Body of pancreas (tissue), 4 donors: ENCODE measurements around the gene URM1.
"Not testable (repeated sequence)": the region's sequence is repeated elsewhere in the genome, so short reads cannot be mapped to it uniquely, and the experiment has no call there.

Experiments
- POLR2A ChIP-seq, 3 donors: fragments of 450-650 bp; IDR thresholded peaks; one replicate each; pipeline ENCODE4 v1.6.1; 2016; ENCODE audit warnings: antibody characterized with exemption in 3 of 3, mild to moderate bottlenecking in 2 of 3
- TF ChIP-seq, protein P1 (sequence below), 7 experiments: fragments of 450-650 bp in 4 of 7; fragments of 200-600 bp in 3 of 7; sonication (generic) in 3 of 7; IDR thresholded peaks; one replicate each; pipeline ENCODE4 v1.5.1; 2016 to 2019; ENCODE audit warnings: antibody characterized with exemption in 7 of 7

DNA sequence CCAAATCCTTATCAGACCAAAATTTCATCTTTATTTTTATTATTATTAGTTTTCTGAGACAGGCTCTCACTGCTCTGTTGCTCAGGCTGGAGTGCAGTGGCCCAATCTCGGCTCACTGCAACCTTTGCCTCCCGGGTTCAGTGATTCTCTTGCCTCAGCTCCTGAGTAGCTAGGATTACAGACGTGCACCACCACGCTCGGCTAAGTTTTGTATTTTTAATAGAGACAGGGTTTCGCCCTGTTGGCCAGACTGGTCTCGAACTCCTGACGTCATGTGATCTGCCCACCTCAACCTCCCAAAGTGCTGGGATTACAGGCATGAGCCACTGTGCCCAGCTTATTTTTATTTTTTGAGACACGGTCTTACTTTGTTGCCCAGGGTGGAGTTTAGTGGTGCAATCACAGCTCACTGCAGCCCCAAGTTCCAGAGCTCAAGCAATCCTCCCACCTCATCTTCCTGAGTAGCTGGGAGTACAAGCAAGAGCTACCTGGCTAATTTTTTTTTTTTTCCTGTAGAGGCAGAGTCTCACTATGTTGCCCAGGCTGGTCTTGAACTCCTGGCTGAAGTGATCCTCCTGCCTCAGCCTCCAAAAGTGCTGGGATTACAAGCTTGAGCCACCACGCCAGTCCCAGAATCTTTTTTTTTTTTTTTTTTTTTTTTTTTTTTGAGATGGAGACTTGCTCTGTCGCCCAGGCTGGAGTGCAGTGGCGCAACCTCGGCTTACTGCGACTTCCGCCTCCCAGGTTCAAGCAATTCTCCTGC, 32.1 kb upstream of the URM1 start:
- TF ChIP-seq POLR2A (IDR thresholded peaks at IDR 0.05) = not testable (repeated sequence)
- TF ChIP-seq, protein P1, sequence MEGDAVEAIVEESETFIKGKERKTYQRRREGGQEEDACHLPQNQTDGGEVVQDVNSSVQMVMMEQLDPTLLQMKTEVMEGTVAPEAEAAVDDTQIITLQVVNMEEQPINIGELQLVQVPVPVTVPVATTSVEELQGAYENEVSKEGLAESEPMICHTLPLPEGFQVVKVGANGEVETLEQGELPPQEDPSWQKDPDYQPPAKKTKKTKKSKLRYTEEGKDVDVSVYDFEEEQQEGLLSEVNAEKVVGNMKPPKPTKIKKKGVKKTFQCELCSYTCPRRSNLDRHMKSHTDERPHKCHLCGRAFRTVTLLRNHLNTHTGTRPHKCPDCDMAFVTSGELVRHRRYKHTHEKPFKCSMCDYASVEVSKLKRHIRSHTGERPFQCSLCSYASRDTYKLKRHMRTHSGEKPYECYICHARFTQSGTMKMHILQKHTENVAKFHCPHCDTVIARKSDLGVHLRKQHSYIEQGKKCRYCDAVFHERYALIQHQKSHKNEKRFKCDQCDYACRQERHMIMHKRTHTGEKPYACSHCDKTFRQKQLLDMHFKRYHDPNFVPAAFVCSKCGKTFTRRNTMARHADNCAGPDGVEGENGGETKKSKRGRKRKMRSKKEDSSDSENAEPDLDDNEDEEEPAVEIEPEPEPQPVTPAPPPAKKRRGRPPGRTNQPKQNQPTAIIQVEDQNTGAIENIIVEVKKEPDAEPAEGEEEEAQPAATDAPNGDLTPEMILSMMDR (IDR thresholded peaks at IDR 0.05) = not testable (repeated sequence)
